Smooth muscle cell (in vitro differentiated cells): Measurements from ENCODE around the gene TEX29. TPM values are rescaled to one million over a fixed set of nuclear protein-coding genes. Genes with fewer than 3 reads are reported as not detected.
A peak's percentile ranks its signal among the peaks of the same experiment; 100 is the strongest.

Experiments
- DNase-seq: peaks from one replicate; lab custom pipeline; 2025; ENCODE audit not compliant: unreplicated experiment; lab: John Stamatoyannopoulos, UW
- H2AFZ ChIP-seq: fragments of 200-600 bp; sonication (generic); 2 replicates; pipeline ENCODE4 v1.6.0; 2016; ENCODE audit warnings: antibody characterized with exemption, low read depth, mild to moderate bottlenecking
- H3F3A ChIP-seq: fragments of 200-600 bp; sonication (generic); 2 replicates; pipeline ENCODE4 v1.6.0; 2017; ENCODE audit warnings: antibody characterized with exemption, low read depth
- H3K27ac ChIP-seq: fragments of 200-600 bp; sonication (generic); 2 replicates; pipeline ENCODE4 v1.5.1; 2016; ENCODE audit warnings: low read depth, mild to moderate bottlenecking
- H3K27me3 ChIP-seq: fragments of 200-600 bp; sonication (generic); 2 replicates; pipeline ENCODE4 v1.6.1; 2016; ENCODE audit warnings: low read depth, mild to moderate bottlenecking
- H3K36me3 ChIP-seq: fragments of 200-600 bp; sonication (generic); 2 replicates; pipeline ENCODE4 v1.5.1; 2016; ENCODE audit warnings: low read depth
- H3K4me1 ChIP-seq: fragments of 200-600 bp; sonication (generic); 2 replicates; pipeline ENCODE4 v1.5.1; 2016; ENCODE audit warnings: low read depth
- H3K4me2 ChIP-seq: fragments of 200-600 bp; sonication (generic); 2 replicates; pipeline ENCODE4 v1.6.0; 2016; ENCODE audit warnings: mild to moderate bottlenecking
- H3K4me3 ChIP-seq: fragments of 200-600 bp; sonication (generic); 2 replicates; pipeline ENCODE4 v1.5.1; 2016; ENCODE audit warnings: mild to moderate bottlenecking
- H3K79me2 ChIP-seq: fragments of 200-600 bp; sonication (generic); 2 replicates; pipeline ENCODE4 v1.6.0; 2016; ENCODE audit warnings: low read depth, mild to moderate bottlenecking
- H3K9ac ChIP-seq: fragments of 200-600 bp; sonication (generic); 2 replicates; pipeline ENCODE4 v1.6.0; 2016; ENCODE audit warnings: low read depth
- H3K9me3 ChIP-seq: fragments of 200-600 bp; sonication (generic); replicated peaks from 2 replicates; pipeline ENCODE4 v1.5.1; 2016; ENCODE audit warnings: low read depth
- H4K20me1 ChIP-seq: fragments of 200-600 bp; sonication (generic); 2 replicates; pipeline ENCODE4 v1.6.0; 2016; ENCODE audit warnings: low read depth
- CTCF ChIP-seq: fragments of 200-600 bp; sonication (generic); IDR thresholded peaks from 2 replicates; pipeline ENCODE4 v1.5.1; 2017; ENCODE audit warnings: borderline replicate concordance, mild to moderate bottlenecking, antibody characterized with exemption; ENCODE audit not compliant: insufficient read depth, poor library complexity, severe bottlenecking
- WGBS: methylation state at CpG from one replicate; pipeline ENCODE4 v1.1.7; 2016; ENCODE audit warnings: low lambda C conversion rate; 5-methylcytosine and 5-hydroxymethylcytosine counted together
- polyA plus RNA-seq: library from polyadenylated mRNA; unstranded; fragments of >200 nt; fragmentation: Nextera tagmentation; extraction: Ambion mirVana; gene quantifications from 2 replicates; pipeline ENCODE4 v1.2.1, GENCODE V29; 2016
- total RNA-seq: library from RNA; depleted of rRNA; stranded (reverse); fragments of >200 nt; gene quantifications from 2 replicates; pipeline ENCODE4 v1.2.3, GENCODE V29; 2014

Gene TEX29
- total and polyA plus RNA-seq, 2 experiments from 2014 or later, result 1.0 to 4.4 TPM

- no peak for DNase-seq
- Histone ChIP-seq H4K20me1 (no peaks in the 10 kb centered on the region), H3K79me2 (no peaks in the 10 kb centered on the region), H3K4me2 (peak overlapping the region; percentile 16), H3K4me3 (no peak overlapping the region), H3K27ac (no peak overlapping the region), H3K36me3 (no peaks in the 10 kb centered on the region), H2AFZ (no peak overlapping the region), H3F3A (no peaks in the 10 kb centered on the region), H3K9ac (no peak overlapping the region), H3K9me3 (no peaks in the 10 kb centered on the region), H3K4me1 (no peaks in the 10 kb centered on the region), H3K27me3 (no peaks in the 10 kb centered on the region)
- WGBS, result 43% methylated on average over 11 of the region's 11 CpGs
- no peak for TF ChIP-seq CTCF
Measured at GRCh38 chr13:111330066-111330610, 9.7 kb downstream of the TEX29 start.

- no peak for TF ChIP-seq CTCF
- no peak overlapping the region for H3K4me2 ChIP-seq
- H3K9ac ChIP-seq, result no peak overlapping the region
- no peaks in the 10 kb centered on the region for H3K79me2 ChIP-seq
- H3K27ac ChIP-seq, result no peak overlapping the region
- H3F3A ChIP-seq, result no peaks in the 10 kb centered on the region
- no peaks in the 10 kb centered on the region for H3K27me3 ChIP-seq
- H3K9me3 ChIP-seq, result no peaks in the 10 kb centered on the region
- no peak overlapping the region for H2AFZ ChIP-seq
- H3K4me1 ChIP-seq, result peaks cover 4% of the 10 kb centered on the region
- no peaks in the 10 kb centered on the region for H4K20me1 ChIP-seq
- no peak for DNase-seq
- 92% methylated on average over 5 of the region's 5 CpGs for WGBS
- no peaks in the 10 kb centered on the region for H3K36me3 ChIP-seq
- H3K4me3 ChIP-seq, result no peak overlapping the region
Measured at GRCh38 chr13:111335298-111335697, 14.9 kb downstream of the TEX29 start.

- H3K27ac ChIP-seq, result peak overlapping the region; percentile 93
- peak overlapping the region; percentile 81 for H3K9ac ChIP-seq
- no peaks in the 10 kb centered on the region for H3K36me3 ChIP-seq
Measured at GRCh38 chr13:111336666-111337065, 16.2 kb downstream of the TEX29 start.

More at GRCh38 chr13:111336666-111337065, 16.2 kb downstream of the TEX29 start:
- H3K27me3 ChIP-seq, result no peaks in the 10 kb centered on the region
- no peaks in the 10 kb centered on the region for H3F3A ChIP-seq
- no peak for DNase-seq
- H3K4me3 ChIP-seq, result no peak overlapping the region
- H3K9me3 ChIP-seq, result no peaks in the 10 kb centered on the region
- no peaks in the 10 kb centered on the region for H4K20me1 ChIP-seq
- H2AFZ ChIP-seq, result no peak overlapping the region
- peaks cover 4% of the 10 kb centered on the region for H3K4me1 ChIP-seq
- H3K4me2 ChIP-seq, result peak overlapping the region; percentile 62
- no peaks in the 10 kb centered on the region for H3K79me2 ChIP-seq
- TF ChIP-seq CTCF, result no peak
- 27% methylated on average over 9 of the region's 9 CpGs for WGBS
